GM12801 (cell line): ENCODE data around the gene MYBPHL.

Experiments used
- TF ChIP-seq, protein P1 (sequence below): IDR thresholded peaks from one replicate; pipeline ENCODE4 v1.5.1; 2011; ENCODE audit warnings: control low read depth; ENCODE audit not compliant: insufficient read length; ENCODE audit errors: extremely low read depth

The MYBPHL gene

DNA sequence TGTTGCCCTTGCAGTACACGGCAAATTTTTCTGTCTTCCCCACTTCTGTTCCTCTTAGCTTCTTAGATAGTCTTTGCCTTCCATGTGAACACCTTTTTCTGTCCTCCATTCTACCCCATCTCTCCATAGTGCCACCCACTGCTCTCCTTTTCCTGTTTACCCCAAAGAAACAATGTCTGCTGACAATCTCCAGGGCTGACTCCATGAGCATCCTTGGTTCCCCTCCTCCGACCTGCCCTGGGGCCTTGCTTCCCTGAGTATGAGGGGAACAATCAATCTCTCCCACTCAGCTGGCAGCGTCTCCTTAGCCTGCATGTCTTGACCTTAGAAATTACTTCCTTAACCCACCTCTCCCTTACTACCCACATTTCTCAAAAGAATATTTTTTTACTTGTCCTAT, 12.3 kb upstream of the MYBPHL start:
- TF ChIP-seq, protein P1, sequence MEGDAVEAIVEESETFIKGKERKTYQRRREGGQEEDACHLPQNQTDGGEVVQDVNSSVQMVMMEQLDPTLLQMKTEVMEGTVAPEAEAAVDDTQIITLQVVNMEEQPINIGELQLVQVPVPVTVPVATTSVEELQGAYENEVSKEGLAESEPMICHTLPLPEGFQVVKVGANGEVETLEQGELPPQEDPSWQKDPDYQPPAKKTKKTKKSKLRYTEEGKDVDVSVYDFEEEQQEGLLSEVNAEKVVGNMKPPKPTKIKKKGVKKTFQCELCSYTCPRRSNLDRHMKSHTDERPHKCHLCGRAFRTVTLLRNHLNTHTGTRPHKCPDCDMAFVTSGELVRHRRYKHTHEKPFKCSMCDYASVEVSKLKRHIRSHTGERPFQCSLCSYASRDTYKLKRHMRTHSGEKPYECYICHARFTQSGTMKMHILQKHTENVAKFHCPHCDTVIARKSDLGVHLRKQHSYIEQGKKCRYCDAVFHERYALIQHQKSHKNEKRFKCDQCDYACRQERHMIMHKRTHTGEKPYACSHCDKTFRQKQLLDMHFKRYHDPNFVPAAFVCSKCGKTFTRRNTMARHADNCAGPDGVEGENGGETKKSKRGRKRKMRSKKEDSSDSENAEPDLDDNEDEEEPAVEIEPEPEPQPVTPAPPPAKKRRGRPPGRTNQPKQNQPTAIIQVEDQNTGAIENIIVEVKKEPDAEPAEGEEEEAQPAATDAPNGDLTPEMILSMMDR: no peak

DNA sequence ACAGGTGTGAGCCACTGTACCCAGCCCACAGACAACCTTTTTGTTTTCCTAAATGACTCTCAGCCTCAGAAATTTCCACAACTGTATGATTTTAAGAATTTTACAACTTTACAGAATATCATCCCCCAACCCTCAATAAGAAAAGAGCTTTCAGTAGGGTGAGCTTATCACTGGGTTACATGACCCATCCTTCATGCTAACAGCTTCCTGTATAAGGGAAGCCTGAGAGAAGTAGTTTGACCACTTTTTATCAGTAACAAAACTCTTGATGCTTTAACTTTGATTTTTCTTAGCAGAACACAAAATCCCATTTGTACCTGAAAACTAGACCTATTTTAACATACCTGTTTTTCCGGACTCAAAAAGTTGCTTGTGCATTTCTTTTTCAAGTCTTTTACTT, 9.7 kb upstream of the MYBPHL start:
- TF ChIP-seq, protein P1: no peak

DNA sequence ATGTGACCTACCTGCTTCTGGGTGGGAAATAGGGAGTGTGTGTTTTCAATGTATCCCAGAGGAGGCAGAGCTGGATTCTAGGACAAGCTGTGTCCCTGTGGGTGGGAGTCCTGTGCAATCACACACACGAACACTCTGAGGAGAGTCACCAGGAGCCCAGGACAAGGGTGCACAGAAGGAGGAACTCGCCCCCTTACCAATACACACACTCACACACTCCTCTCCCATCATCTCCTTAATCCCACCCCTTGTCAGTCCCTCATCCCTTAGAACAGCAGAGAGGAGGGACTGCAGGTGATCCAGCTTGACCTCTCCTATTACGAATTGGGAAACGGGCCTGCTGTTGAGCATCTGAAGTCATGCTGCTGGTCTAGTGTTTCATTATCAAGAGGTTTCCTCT, 8.5 kb upstream of the MYBPHL start:
- TF ChIP-seq, protein P1: no peak

GRCh38 chr1:109314795-109315194, 8.0 kb upstream of the MYBPHL start:
- TF ChIP-seq, protein P1: no peak

GRCh38 chr1:109312978-109313775, 6.4 kb upstream of the MYBPHL start:
- TF ChIP-seq, protein P1: no peak

GRCh38 chr1:109312246-109312645, 5.4 kb upstream of the MYBPHL start:
- TF ChIP-seq, protein P1: no peak

- TF ChIP-seq, protein P1: no peak
Observed at GRCh38 chr1:109309347-109309746, 2.5 kb upstream of the MYBPHL start.
